Measurements from ENCODE around the gene SHISA6.

SHISA6 gene

GRCh38 chr17:11454096-11454495, 213.1 kb downstream of the SHISA6 start:
- no peak for TF ChIP-seq ZNF274 (IDR thresholded peaks at IDR 0.05; ENCODE audit: low read depth, low read length)

GRCh38 chr17:11458279-11458678, 217.3 kb downstream of the SHISA6 start:
- no peak overlapping the region for H3K4me3 ChIP-seq (ENCODE audit: low read length)
- no peak for TF ChIP-seq ZNF274 (IDR thresholded peaks at IDR 0.05; ENCODE audit: low read depth, low read length)

More at GRCh38 chr17:11454096-11454495, 213.1 kb downstream of the SHISA6 start:
- H3K4me3 ChIP-seq (ENCODE audit: low read length), result no peak overlapping the region

GRCh38 chr17:11459861-11460331, 218.9 kb downstream of the SHISA6 start:
- no peak for TF ChIP-seq ZNF274 (IDR thresholded peaks at IDR 0.05; ENCODE audit: low read depth, low read length)
- H3K4me3 ChIP-seq (ENCODE audit: low read length), result no peak overlapping the region

GRCh38 chr17:11461993-11462548, 221.1 kb downstream of the SHISA6 start:
- TF ChIP-seq ZNF274 (IDR thresholded peaks at IDR 0.05; ENCODE audit: low read depth, low read length), result no peak
- H3K4me3 ChIP-seq (ENCODE audit: low read length), result no peak overlapping the region

- no peak overlapping the region for H3K4me3 ChIP-seq (ENCODE audit: low read length)
- TF ChIP-seq ZNF274 (IDR thresholded peaks at IDR 0.05; ENCODE audit: low read depth, low read length), result no peak
Measured at GRCh38 chr17:11467639-11468038, 226.6 kb downstream of the SHISA6 start.

- H3K4me3 ChIP-seq (ENCODE audit: low read length), result no peak overlapping the region
- TF ChIP-seq ZNF274 (IDR thresholded peaks at IDR 0.05; ENCODE audit: low read depth, low read length), result no peak
Measured at GRCh38 chr17:11485336-11486100, 244.5 kb downstream of the SHISA6 start.

- no peak for TF ChIP-seq ZNF274 (IDR thresholded peaks at IDR 0.05; ENCODE audit: low read depth, low read length)
- H3K4me3 ChIP-seq (ENCODE audit: low read length), result no peak overlapping the region
Measured at GRCh38 chr17:11486101-11486867, 245.3 kb downstream of the SHISA6 start.

- no peak overlapping the region for H3K4me3 ChIP-seq (ENCODE audit: low read length)
- no peak for TF ChIP-seq ZNF274 (IDR thresholded peaks at IDR 0.05; ENCODE audit: low read depth, low read length)
Measured at GRCh38 chr17:11486868-11487310, 245.9 kb downstream of the SHISA6 start.

GRCh38 chr17:11487469-11487868, 246.5 kb downstream of the SHISA6 start:
- H3K4me3 ChIP-seq (ENCODE audit: low read length), result no peak overlapping the region
- no peak for TF ChIP-seq ZNF274 (IDR thresholded peaks at IDR 0.05; ENCODE audit: low read depth, low read length)

- no peak for TF ChIP-seq ZNF274 (IDR thresholded peaks at IDR 0.05; ENCODE audit: low read depth, low read length)
- no peak overlapping the region for H3K4me3 ChIP-seq (ENCODE audit: low read length)
Measured at GRCh38 chr17:11488407-11488806, 247.4 kb downstream of the SHISA6 start.

GRCh38 chr17:11490171-11490755, 249.2 kb downstream of the SHISA6 start:
- no peak for TF ChIP-seq ZNF274 (IDR thresholded peaks at IDR 0.05; ENCODE audit: low read depth, low read length)
- H3K4me3 ChIP-seq (ENCODE audit: low read length), result no peak overlapping the region

GRCh38 chr17:11492511-11492910, 251.5 kb downstream of the SHISA6 start:
- no peak for TF ChIP-seq ZNF274 (IDR thresholded peaks at IDR 0.05; ENCODE audit: low read depth, low read length)
- no peak overlapping the region for H3K4me3 ChIP-seq (ENCODE audit: low read length)

- no peak overlapping the region for H3K4me3 ChIP-seq (ENCODE audit: low read length)
Measured at GRCh38 chr17:11493936-11494335, 252.9 kb downstream of the SHISA6 start.

GRCh38 chr17:11495613-11496012, 254.6 kb downstream of the SHISA6 start:
- H3K4me3 ChIP-seq (ENCODE audit: low read length), result no peak overlapping the region
- no peak for TF ChIP-seq ZNF274 (IDR thresholded peaks at IDR 0.05; ENCODE audit: low read depth, low read length)

More at GRCh38 chr17:11493936-11494335, 252.9 kb downstream of the SHISA6 start:
- TF ChIP-seq ZNF274 (IDR thresholded peaks at IDR 0.05; ENCODE audit: low read depth, low read length), result no peak
